ENCODE results near the gene CPVL. TPM values are rescaled to one million over a fixed set of nuclear protein-coding genes. Genes with fewer than 3 reads are reported as not detected.

CPVL gene
- polyA plus RNA-seq, 3 donors, result 410 to 1,111 (median 1,108) TPM

GRCh38 chr7:29063236-29063635, 83.1 kb downstream of the CPVL start:
- peaks cover 44 to 59% of the 10 kb centered on the region in 2 donors for H3K36me3 Mint-ChIP-seq
- H3K4me1 Mint-ChIP-seq, result no peaks in the 10 kb centered on the region
- peaks cover 0 to 5% (median 2%) of the 10 kb centered on the region in 3 donors for H3K27me3 Mint-ChIP-seq (ENCODE audit: low read depth in 3 of 3)
- Histone ChIP-seq H3K27me3 (ENCODE audit: control insufficient read depth in 2 of 2, insufficient read depth in 2 of 2, low read length in 2 of 2) (no peaks in the 10 kb centered on the region), H3K4me3 (replicated peaks in 1 of 3; ENCODE audit: low read depth in 2 of 3, low read length in 3 of 3) (no peak overlapping the region), H3K9ac (ENCODE audit: insufficient read depth, low read length, poor library complexity, severe bottlenecking) (no peak overlapping the region), H4K20me1 (ENCODE audit: insufficient read depth, low read length) (peaks cover 76% of the 10 kb centered on the region), H3K4me2 (replicated peaks; ENCODE audit: extremely low read depth, low read length, poor library complexity, severe bottlenecking) (no peak overlapping the region), H3K27ac (ENCODE audit: low read depth in 1 of 2, low read length in 2 of 2) (no peak overlapping the region), H3K4me1 (ENCODE audit: control insufficient read depth in 1 of 2, insufficient read depth in 2 of 2, low read length in 2 of 2) (no peaks in the 10 kb centered on the region), H3K79me2 (ENCODE audit: insufficient read depth, low read length) (no peaks in the 10 kb centered on the region), H2AFZ (ENCODE audit: insufficient read depth, low read depth, low read length, poor library complexity, severe bottlenecking) (no peak overlapping the region), H3K9me3 (replicated peaks in 1 of 2; ENCODE audit: control insufficient read depth in 1 of 2, insufficient read depth in 1 of 2, low read length in 2 of 2) (no peaks in the 10 kb centered on the region), H3K36me3 (replicated peaks in 1 of 2; ENCODE audit: control insufficient read depth in 1 of 2, insufficient read depth in 2 of 2, low read length in 2 of 2) (peaks cover 60 to 99% of the 10 kb centered on the region in 2 donors)
- TF ChIP-seq, protein P1, sequence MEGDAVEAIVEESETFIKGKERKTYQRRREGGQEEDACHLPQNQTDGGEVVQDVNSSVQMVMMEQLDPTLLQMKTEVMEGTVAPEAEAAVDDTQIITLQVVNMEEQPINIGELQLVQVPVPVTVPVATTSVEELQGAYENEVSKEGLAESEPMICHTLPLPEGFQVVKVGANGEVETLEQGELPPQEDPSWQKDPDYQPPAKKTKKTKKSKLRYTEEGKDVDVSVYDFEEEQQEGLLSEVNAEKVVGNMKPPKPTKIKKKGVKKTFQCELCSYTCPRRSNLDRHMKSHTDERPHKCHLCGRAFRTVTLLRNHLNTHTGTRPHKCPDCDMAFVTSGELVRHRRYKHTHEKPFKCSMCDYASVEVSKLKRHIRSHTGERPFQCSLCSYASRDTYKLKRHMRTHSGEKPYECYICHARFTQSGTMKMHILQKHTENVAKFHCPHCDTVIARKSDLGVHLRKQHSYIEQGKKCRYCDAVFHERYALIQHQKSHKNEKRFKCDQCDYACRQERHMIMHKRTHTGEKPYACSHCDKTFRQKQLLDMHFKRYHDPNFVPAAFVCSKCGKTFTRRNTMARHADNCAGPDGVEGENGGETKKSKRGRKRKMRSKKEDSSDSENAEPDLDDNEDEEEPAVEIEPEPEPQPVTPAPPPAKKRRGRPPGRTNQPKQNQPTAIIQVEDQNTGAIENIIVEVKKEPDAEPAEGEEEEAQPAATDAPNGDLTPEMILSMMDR (IDR thresholded peaks at IDR 0.05), result no peak
- no peak overlapping the region for H3K4me3 Mint-ChIP-seq
- WGBS (ENCODE audit: insufficient coverage), result 100% methylated on average over 1 of the region's 3 CpGs
- peaks cover 0 to 6% (median 4%) of the 10 kb centered on the region in 7 donors for H3K9me3 Mint-ChIP-seq
- intact Hi-C loops (cut with micrococcal nuclease), result no loop called here
- no peak for DNase-seq
- no peak overlapping the region for H3K27ac Mint-ChIP-seq

- Mint-ChIP-seq H3K36me3 (peaks cover 39 to 59% of the 10 kb centered on the region in 2 donors), H3K4me3 (no peak overlapping the region), H3K4me1 (no peaks in the 10 kb centered on the region), H3K27me3 (ENCODE audit: low read depth in 3 of 3) (peaks cover 0 to 3% (median 1%) of the 10 kb centered on the region in 3 donors), H3K27ac (peak overlapping the region in 1 of 7 donors; percentile 36), H3K9me3 (peaks cover 2 to 10% (median 4%) of the 10 kb centered on the region in 7 donors)
- DNase-seq, result no peak
- Histone ChIP-seq H3K9me3 (replicated peaks in 1 of 2; ENCODE audit: control insufficient read depth in 1 of 2, insufficient read depth in 1 of 2, low read length in 2 of 2) (peaks cover 0 to 3% of the 10 kb centered on the region in 2 donors), H3K4me1 (ENCODE audit: control insufficient read depth in 1 of 2, insufficient read depth in 2 of 2, low read length in 2 of 2) (no peaks in the 10 kb centered on the region), H3K27me3 (ENCODE audit: control insufficient read depth in 2 of 2, insufficient read depth in 2 of 2, low read length in 2 of 2) (no peaks in the 10 kb centered on the region), H4K20me1 (ENCODE audit: insufficient read depth, low read length) (peaks cover 66% of the 10 kb centered on the region), H3K36me3 (replicated peaks in 1 of 2; ENCODE audit: control insufficient read depth in 1 of 2, insufficient read depth in 2 of 2, low read length in 2 of 2) (peaks cover 0 to 36% of the 10 kb centered on the region in 2 donors), H3K4me2 (replicated peaks; ENCODE audit: extremely low read depth, low read length, poor library complexity, severe bottlenecking) (no peak overlapping the region), H3K9ac (ENCODE audit: insufficient read depth, low read length, poor library complexity, severe bottlenecking) (no peak overlapping the region), H3K27ac (ENCODE audit: low read depth in 1 of 2, low read length in 2 of 2) (no peak overlapping the region), H2AFZ (ENCODE audit: insufficient read depth, low read depth, low read length, poor library complexity, severe bottlenecking) (no peak overlapping the region), H3K4me3 (replicated peaks in 1 of 3; ENCODE audit: low read depth in 2 of 3, low read length in 3 of 3) (no peak overlapping the region), H3K79me2 (ENCODE audit: insufficient read depth, low read length) (no peaks in the 10 kb centered on the region)
- TF ChIP-seq, protein P1 (IDR thresholded peaks at IDR 0.05), result no peak
- intact Hi-C loops (cut with micrococcal nuclease), result no loop called here
These were observed 93.0 kb downstream of the CPVL start for GRCh38 chr7:29053105-29053872.

Measured in CD14-positive monocyte (primary cell).